ENCODE data around the gene CLEC4D.

DNA sequence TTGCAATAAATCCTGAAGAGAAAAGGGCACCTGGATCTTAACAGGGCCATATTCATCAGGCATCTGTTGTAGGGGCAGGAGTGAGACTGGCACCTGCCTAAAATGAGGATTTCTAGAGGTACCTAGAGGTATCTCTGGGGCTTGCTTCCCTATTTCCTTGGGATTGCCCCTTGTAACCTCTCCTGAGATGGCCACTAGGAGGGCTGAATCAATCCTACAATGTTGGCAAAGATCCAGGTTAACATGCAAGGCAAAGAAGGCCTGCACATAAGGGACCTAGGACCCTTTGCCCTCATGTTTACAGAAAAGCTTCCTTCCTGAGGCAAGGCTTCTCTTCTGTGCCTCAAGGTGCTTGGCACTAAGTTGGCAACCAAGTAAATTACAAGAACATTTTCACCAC, 53.2 kb downstream of the CLEC4D start:
- no peak for TF ChIP-seq POLR2AphosphoS5 (IDR thresholded peaks at IDR 0.05; ENCODE audit: low read depth, low read length)
- TF ChIP-seq POLR2A (IDR thresholded peaks at IDR 0.05; ENCODE audit: low read depth, low read length): no peak
- no peak for TF ChIP-seq SPI1 (IDR thresholded peaks at IDR 0.05; ENCODE audit: low read depth, low read length)
- TF ChIP-seq TAF1 (IDR thresholded peaks at IDR 0.05; ENCODE audit: low read depth, low read length): no peak
- TF ChIP-seq POU2F2 (IDR thresholded peaks at IDR 0.05; ENCODE audit: low read depth, low read length): no peak
